ENCODE results near the gene VEZF1. TPM values are rescaled to one million over a fixed set of nuclear protein-coding genes. Genes with fewer than 3 reads are reported as not detected.

The VEZF1 gene
- total RNA-seq, 1 experiment from 2014 or later: 48.2 TPM

DNA sequence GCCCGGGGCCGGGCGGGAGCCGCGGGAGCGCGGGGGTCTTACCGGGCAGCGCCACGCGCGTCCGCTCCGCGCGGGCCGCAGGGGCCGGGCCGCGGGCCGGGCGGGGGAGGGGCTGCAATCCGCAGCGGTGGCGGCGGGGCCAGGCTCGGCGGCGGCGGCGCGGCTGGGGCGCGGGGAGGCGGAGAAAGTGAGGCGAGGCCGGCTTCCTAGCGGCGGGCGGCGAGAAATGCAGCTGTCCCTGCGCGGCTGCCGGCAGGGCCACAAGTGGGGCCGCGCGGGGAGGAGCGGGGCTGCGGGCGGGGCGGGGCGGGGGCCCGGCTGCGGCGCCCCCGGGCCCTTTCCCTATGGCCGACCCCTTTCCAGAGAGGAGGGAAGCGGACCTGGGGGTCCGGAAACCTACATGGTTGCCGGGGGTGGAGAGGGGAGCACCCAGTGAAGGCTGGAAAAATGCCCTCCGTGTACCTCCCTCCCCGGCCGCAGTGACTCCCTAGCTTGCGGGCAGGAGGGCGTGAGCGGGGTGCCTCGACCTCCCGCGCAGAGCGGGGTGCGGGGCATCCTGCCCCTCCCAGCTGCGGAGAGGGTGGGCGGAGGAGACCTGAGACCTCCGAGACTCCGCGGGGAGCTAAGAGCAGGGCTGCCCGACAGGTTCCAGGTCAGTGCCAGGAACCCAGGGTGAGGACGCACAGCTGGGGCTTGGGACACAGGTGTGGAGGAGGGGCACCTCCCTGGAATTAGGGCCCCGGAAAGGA lies 32.7 kb downstream of the VEZF1 start, which contains the start of gene CUEDC1:
Gene CUEDC1 (minus strand): TSS at position 230 of the 749 bp plus-strand sequence. CDS start 69,848 bp downstream, outside the sequence.
- H3K4me3 ChIP-seq (ENCODE audit: insufficient read depth, low read depth, low read length): peak within 1 kb of the TSS; percentile 61
- H3K36me3 ChIP-seq (replicated peaks; ENCODE audit: control insufficient read depth, insufficient read depth, low read length): no peaks in the 10 kb centered on the region

DNA sequence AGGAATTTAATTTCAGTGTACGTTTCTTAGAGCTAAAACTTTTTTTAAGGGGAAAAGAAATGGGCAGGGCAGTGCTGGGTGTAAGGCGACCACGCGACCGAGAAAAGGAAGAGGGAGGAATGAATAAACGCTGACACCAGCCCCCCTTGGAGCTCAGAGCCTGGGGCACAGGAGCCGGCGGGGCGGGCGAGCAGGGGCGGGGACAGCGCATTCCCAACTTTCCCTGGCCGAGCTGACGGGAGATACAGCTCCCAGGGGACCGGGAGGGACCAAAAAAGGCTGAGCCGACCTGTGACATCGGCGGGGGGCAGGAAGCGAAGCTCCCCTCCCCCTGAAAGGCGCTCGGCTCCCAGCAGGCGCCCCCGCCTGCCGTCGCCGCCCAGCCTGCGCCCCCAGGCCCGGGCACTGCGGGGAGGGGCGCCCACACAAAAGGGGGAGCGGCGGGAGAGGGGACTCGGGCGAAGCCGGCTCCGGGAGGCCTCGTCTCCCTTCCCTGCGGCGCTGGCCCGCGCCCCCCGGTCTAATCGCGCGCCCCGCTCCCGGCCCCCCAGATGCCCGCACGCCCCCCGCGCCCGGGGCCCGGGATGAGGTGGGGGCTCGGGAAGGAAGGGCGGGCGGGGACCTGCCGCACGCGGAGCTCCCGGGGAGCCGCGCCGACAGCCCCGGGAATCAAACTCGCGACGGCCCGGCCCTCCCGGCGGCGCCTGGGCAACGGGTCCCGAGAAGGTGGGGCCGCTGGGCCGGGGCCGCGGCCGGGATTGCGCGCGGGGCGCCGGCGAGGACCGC lies 33.5 kb downstream of the VEZF1 start:
- DNase-seq: peak; percentile 89
- H3K36me3 ChIP-seq (replicated peaks; ENCODE audit: control insufficient read depth, insufficient read depth, low read length): no peaks in the 10 kb centered on the region
- H3K4me3 ChIP-seq (ENCODE audit: insufficient read depth, low read depth, low read length): peak overlapping the region; percentile 61
- peaks cover 9% of the 10 kb centered on the region; the same call in 1 of the 2 replicates for H3K27me3 ChIP-seq (ENCODE audit: control insufficient read depth, insufficient read depth, low read length)

More for the DNA sequence above, 32.7 kb downstream of the VEZF1 start, which contains the start of gene CUEDC1:
- DNase-seq: peak; percentile 92
- H3K27me3 ChIP-seq (ENCODE audit: control insufficient read depth, insufficient read depth, low read length): peaks cover 9% of the 10 kb centered on the region; the same call in 1 of the 2 replicates

GRCh38 chr17:57953705-57954396 lies 34.2 kb downstream of the VEZF1 start:
- Histone ChIP-seq H3K36me3 (replicated peaks; ENCODE audit: control insufficient read depth, insufficient read depth, low read length) (no peaks in the 10 kb centered on the region), H3K4me3 (ENCODE audit: insufficient read depth, low read depth, low read length) (peak overlapping the region; percentile 61), H3K27me3 (ENCODE audit: control insufficient read depth, insufficient read depth, low read length) (peaks cover 9% of the 10 kb centered on the region; the same call in 1 of the 2 replicates)
- peak; percentile 59 for DNase-seq

DNA sequence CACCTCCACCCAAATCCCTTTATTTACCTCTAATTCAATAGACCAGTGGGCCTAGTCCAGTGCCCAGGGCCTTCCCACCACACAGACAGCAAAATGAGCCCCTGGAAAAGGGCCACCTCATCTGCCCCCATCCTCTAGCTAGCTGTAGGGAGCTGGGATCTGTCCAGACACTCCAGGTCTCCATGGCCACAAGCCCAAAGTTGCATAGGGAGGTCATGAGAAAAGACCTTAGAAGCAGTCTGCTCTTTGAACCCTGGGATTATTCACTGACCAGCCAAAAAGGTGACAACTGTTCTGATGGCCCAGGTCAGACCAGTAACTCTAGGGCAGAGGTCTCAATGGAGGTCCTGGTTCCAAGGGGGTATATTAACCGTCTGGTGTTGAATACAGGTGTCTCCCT lies 34.8 kb downstream of the VEZF1 start:
- peaks cover 9% of the 10 kb centered on the region; the same call in 1 of the 2 replicates for H3K27me3 ChIP-seq (ENCODE audit: control insufficient read depth, insufficient read depth, low read length)
- peak; percentile 8 for DNase-seq
- H3K36me3 ChIP-seq (replicated peaks; ENCODE audit: control insufficient read depth, insufficient read depth, low read length): no peaks in the 10 kb centered on the region
- no peak overlapping the region for H3K4me3 ChIP-seq (ENCODE audit: insufficient read depth, low read depth, low read length)

GRCh38 chr17:57949649-57950048 lies 38.4 kb downstream of the VEZF1 start:
- H3K4me3 ChIP-seq (ENCODE audit: insufficient read depth, low read depth, low read length): no peak overlapping the region
- H3K27me3 ChIP-seq (ENCODE audit: control insufficient read depth, insufficient read depth, low read length): no peaks in the 10 kb centered on the region; the same call in 1 of the 2 replicates
- no peaks in the 10 kb centered on the region for H3K36me3 ChIP-seq (replicated peaks; ENCODE audit: control insufficient read depth, insufficient read depth, low read length)

GRCh38 chr17:57948555-57949420 lies 39.3 kb downstream of the VEZF1 start:
- DNase-seq: no peak
- Histone ChIP-seq H3K36me3 (replicated peaks; ENCODE audit: control insufficient read depth, insufficient read depth, low read length) (no peaks in the 10 kb centered on the region), H3K27me3 (ENCODE audit: control insufficient read depth, insufficient read depth, low read length) (no peaks in the 10 kb centered on the region; the same call in 1 of the 2 replicates), H3K4me3 (ENCODE audit: insufficient read depth, low read depth, low read length) (no peak overlapping the region)

More at GRCh38 chr17:57949649-57950048, 38.4 kb downstream of the VEZF1 start:
- no peak for DNase-seq

GRCh38 chr17:57948169-57948554 lies 39.9 kb downstream of the VEZF1 start:
- no peaks in the 10 kb centered on the region for H3K27me3 ChIP-seq (ENCODE audit: control insufficient read depth, insufficient read depth, low read length)
- DNase-seq: no peak
- H3K4me3 ChIP-seq (ENCODE audit: insufficient read depth, low read depth, low read length): no peak overlapping the region
- H3K36me3 ChIP-seq (replicated peaks; ENCODE audit: control insufficient read depth, insufficient read depth, low read length): no peaks in the 10 kb centered on the region

DNA sequence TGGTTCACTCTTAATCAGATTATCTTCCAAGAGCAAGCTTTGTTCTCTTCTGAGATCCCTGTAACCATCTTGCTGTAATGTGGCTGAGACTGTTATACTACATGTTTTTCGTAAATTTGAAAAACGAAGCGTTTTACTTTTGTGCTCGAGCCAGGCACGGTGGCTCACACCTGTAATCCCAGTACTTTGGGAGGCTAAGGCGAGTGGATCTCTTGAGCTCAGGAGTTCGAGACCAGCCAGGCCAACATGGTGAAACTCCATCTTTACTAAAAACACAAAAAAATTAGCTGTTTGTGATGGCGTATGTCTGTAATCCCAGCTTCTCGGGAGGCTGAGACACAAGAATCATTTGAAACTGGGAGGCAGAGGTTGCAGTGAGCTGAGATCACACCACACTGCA lies 40.7 kb downstream of the VEZF1 start:
- Histone ChIP-seq H3K36me3 (replicated peaks; ENCODE audit: control insufficient read depth, insufficient read depth, low read length) (no peaks in the 10 kb centered on the region), H3K27me3 (ENCODE audit: control insufficient read depth, insufficient read depth, low read length) (no peaks in the 10 kb centered on the region), H3K4me3 (ENCODE audit: insufficient read depth, low read depth, low read length) (no peak overlapping the region)
- DNase-seq: no peak

DNA sequence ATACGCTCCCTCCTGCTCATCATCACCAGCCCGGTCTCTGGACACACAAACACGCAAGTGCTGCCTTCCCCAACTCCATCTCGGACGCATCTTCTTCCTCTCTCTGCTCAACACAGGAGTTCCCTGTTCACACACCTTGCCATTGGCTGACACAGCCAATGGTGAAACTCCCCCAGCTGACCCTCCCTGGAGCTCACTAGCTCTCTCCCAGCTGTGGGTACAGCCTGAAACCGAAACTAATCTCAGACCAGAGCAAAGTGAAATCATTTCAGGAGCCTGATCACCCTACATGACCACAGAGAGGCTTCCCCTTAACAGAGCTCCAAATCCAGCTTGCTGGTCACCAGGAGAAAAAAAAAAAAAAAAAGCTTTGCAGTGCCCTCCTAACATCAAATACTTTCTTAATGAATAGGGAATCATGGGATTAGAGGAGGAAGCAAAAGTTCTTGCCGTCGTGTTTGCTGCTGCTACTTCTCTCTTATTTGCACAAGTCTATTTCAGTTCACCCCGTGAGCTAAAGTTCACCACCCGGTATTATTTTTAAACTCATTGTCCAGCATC lies 41.2 kb downstream of the VEZF1 start:
- no peak overlapping the region for H3K4me3 ChIP-seq (ENCODE audit: insufficient read depth, low read depth, low read length)
- DNase-seq: peak; percentile 62
- H3K36me3 ChIP-seq (replicated peaks; ENCODE audit: control insufficient read depth, insufficient read depth, low read length): no peaks in the 10 kb centered on the region
- no peaks in the 10 kb centered on the region for H3K27me3 ChIP-seq (ENCODE audit: control insufficient read depth, insufficient read depth, low read length)

DNA sequence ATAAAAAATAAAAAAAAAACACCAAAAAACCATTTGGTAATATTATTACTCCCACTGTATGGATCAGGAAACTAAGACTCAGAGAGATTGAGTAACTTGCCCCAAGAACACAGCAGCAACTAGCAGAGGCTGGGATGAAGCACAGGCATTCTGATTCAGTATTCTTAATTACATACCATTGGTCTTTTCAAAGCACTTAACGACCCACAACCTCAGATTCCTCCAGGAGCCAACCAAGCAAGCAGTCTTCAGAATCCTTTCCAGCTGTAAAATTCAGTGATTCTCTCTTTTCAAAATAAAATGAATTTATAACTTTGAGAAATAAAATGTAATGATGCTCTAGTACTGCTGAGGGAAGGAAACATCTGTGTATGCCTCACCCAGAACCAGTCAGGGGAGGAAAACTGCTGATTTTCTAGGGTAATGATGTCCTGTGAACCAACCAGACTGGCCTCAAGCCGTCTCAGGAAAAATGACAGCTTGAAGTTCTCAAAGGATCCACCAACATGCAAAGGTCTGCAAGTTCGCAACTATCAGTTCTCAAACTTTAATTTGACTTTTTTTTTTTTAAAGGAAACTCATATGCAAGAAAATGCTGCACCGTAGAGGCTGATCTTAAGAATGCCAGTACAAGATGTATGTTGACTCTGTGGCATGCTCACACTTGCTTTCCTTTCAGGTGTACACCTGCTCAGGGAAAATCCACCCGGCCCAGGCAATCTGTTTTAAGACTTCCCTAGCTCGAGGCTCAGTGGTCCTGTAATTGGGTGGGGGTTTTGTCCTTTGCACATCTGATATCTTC lies 41.9 kb downstream of the VEZF1 start:
- DNase-seq: no peak
- no peak overlapping the region for H3K4me3 ChIP-seq (ENCODE audit: insufficient read depth, low read depth, low read length)
- no peaks in the 10 kb centered on the region for H3K36me3 ChIP-seq (replicated peaks; ENCODE audit: control insufficient read depth, insufficient read depth, low read length)
- no peaks in the 10 kb centered on the region for H3K27me3 ChIP-seq (ENCODE audit: control insufficient read depth, insufficient read depth, low read length)

DNA sequence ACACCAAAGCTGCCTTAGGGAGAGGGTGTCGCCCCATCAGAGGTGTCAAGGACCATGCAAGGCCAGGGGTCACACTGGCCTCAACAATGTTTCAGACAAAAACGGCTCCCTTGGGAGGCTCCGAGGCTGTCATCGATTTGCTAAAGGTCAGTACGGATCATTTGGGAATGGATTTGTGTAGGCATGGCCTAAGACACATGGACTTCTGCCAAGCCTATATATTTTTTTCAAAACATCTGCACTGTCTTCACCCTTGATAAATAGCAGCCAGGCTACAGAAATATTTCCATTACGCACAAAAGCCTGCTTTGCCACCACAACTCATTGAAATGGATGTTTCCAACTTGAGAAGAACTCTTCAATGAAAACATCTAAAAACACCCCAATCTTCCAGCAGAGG lies 43.1 kb downstream of the VEZF1 start:
- H3K27me3 ChIP-seq (ENCODE audit: control insufficient read depth, insufficient read depth, low read length): no peaks in the 10 kb centered on the region
- no peaks in the 10 kb centered on the region for H3K36me3 ChIP-seq (replicated peaks; ENCODE audit: control insufficient read depth, insufficient read depth, low read length)
- H3K4me3 ChIP-seq (ENCODE audit: insufficient read depth, low read depth, low read length): no peak overlapping the region
- DNase-seq: no peak

DNA sequence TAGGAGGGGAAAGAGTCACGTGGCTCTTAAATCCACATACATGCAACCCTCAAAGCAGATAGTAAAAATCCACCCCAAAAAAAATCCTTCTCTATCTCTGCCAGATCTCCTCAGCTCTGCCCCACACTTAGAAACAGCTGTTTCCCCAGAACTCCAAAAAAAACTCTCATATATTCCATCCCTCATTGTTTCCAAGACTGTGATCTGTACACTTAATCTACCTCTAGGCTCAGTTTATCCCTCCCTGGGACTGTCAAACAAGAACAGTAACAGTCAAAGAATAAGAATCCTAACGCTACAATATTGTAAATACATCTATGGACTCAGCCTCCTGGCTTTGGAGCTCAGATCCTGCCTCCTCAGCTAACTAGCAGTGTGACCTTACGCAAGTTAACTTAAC lies 44.4 kb downstream of the VEZF1 start:
- DNase-seq: no peak
- H3K27me3 ChIP-seq (ENCODE audit: control insufficient read depth, insufficient read depth, low read length): no peaks in the 10 kb centered on the region
- no peak overlapping the region for H3K4me3 ChIP-seq (ENCODE audit: insufficient read depth, low read depth, low read length)
- H3K36me3 ChIP-seq (replicated peaks; ENCODE audit: control insufficient read depth, insufficient read depth, low read length): no peaks in the 10 kb centered on the region

- Histone ChIP-seq H3K27me3 (ENCODE audit: control insufficient read depth, insufficient read depth, low read length) (no peaks in the 10 kb centered on the region), H3K36me3 (replicated peaks; ENCODE audit: control insufficient read depth, insufficient read depth, low read length) (no peaks in the 10 kb centered on the region), H3K4me3 (ENCODE audit: insufficient read depth, low read depth, low read length) (no peak overlapping the region)
- no peak for DNase-seq
Observed at GRCh38 chr17:57943140-57943539, 44.9 kb downstream of the VEZF1 start.

Measured in H7 (cell line).